HepG2 (cell line): ENCODE data around the gene C3orf22. TPM values are rescaled to one million over a fixed set of nuclear protein-coding genes. Genes with fewer than 3 reads are reported as not detected.

Experiments
- ARID5B ChIP-seq: IDR thresholded peaks from 2 replicates; pipeline ENCODE4 v1.4.0; 2020; ENCODE audit warnings: mild to moderate bottlenecking, missing genetic modification reagents
- BRD4 ChIP-seq: sonication (generic); formaldehyde crosslinking; IDR thresholded peaks from 2 replicates; pipeline ENCODE4 v1.4.0; 2020; ENCODE audit warnings: missing genetic modification reagents
- CREBL2 ChIP-seq: sonication (generic); formaldehyde crosslinking; IDR thresholded peaks from 2 replicates; pipeline ENCODE4 v1.8.1; 2023; ENCODE audit warnings: missing genetic modification reagents, mild to moderate bottlenecking, borderline replicate concordance
- FOSL2 ChIP-seq: sonication (generic); formaldehyde crosslinking; IDR thresholded peaks from 2 replicates; pipeline ENCODE4 v1.4.0; 2020; ENCODE audit warnings: missing genetic modification reagents
- HDAC6 ChIP-seq: fragments of 200-600 bp; sonication (generic); IDR thresholded peaks from 2 replicates; pipeline ENCODE4 v1.7.0; 2017; ENCODE audit warnings: mild to moderate bottlenecking, antibody characterized with exemption, low read length, low read depth
- MEF2D ChIP-seq: sonication (generic); formaldehyde crosslinking; IDR thresholded peaks from 2 replicates; pipeline ENCODE4 v1.5.1; 2020; ENCODE audit warnings: mild to moderate bottlenecking, missing genetic modification reagents
- NR2F1 ChIP-seq, 2 experiments: fragments of 450-650 bp in 1 of 2; formaldehyde crosslinking in 1 of 2; IDR thresholded peaks; 2 replicates each; pipeline versions ENCODE4 v1.5.0 to v1.6.1; 2016 to 2020; ENCODE audit warnings: mild to moderate bottlenecking in 1 of 2, missing compliant biosample characterization in 1 of 2, missing genetic modification reagents in 1 of 2, moderate library complexity in 1 of 2
- RXRB ChIP-seq: IDR thresholded peaks from 2 replicates; pipeline ENCODE4 v1.6.1; 2016; ENCODE audit warnings: borderline replicate concordance, missing genetic modification reagents, missing compliant biosample characterization
- SRY ChIP-seq: sonication (generic); formaldehyde crosslinking; IDR thresholded peaks from 2 replicates; pipeline ENCODE4 v1.8.0; 2022; ENCODE audit warnings: mild to moderate bottlenecking, missing genetic modification reagents
- SYNCRIP ChIP-seq: fragments of 200-400 bp; formaldehyde crosslinking; IDR thresholded peaks from 2 replicates; pipeline ENCODE4 v1.6.1; 2018; ENCODE audit warnings: mild to moderate bottlenecking, low read depth, low read length; ENCODE audit not compliant: insufficient read depth
- TERF1 ChIP-seq: sonication (generic); formaldehyde crosslinking; IDR thresholded peaks from 2 replicates; pipeline ENCODE4 v1.8.0; 2022; ENCODE audit warnings: mild to moderate bottlenecking, missing genetic modification reagents, moderate library complexity
- ZFP37 ChIP-seq: sonication (generic); formaldehyde crosslinking; IDR thresholded peaks from 2 replicates; pipeline ENCODE4 v1.4.0; 2020; ENCODE audit warnings: missing genetic modification reagents, borderline replicate concordance
- ZNF280B ChIP-seq: sonication (generic); formaldehyde crosslinking; IDR thresholded peaks from 2 replicates; pipeline ENCODE4 v1.5.0; 2020; ENCODE audit warnings: missing genetic modification reagents, mild to moderate bottlenecking, borderline replicate concordance
- ZNF337 ChIP-seq: sonication (generic); formaldehyde crosslinking; IDR thresholded peaks from 2 replicates; pipeline ENCODE4 v1.5.1; 2020; ENCODE audit warnings: missing genetic modification reagents, low read depth, mild to moderate bottlenecking, borderline replicate concordance
- ZNF343 ChIP-seq: sonication (generic); formaldehyde crosslinking; IDR thresholded peaks from 2 replicates; pipeline ENCODE4 v1.4.0; 2020; ENCODE audit warnings: mild to moderate bottlenecking, missing genetic modification reagents
- ZNF550 ChIP-seq: sonication (generic); formaldehyde crosslinking; IDR thresholded peaks from 2 replicates; pipeline ENCODE4 v1.4.0; 2020; ENCODE audit warnings: mild to moderate bottlenecking, missing genetic modification reagents, borderline replicate concordance
- ZNF605 ChIP-seq: sonication (generic); formaldehyde crosslinking; IDR thresholded peaks from 2 replicates; pipeline ENCODE4 v1.8.0; 2022; ENCODE audit warnings: mild to moderate bottlenecking, missing genetic modification reagents
- ZNF687 ChIP-seq: sonication (generic); formaldehyde crosslinking; IDR thresholded peaks from 2 replicates; pipeline ENCODE4 v1.5.1; 2020; ENCODE audit warnings: mild to moderate bottlenecking, missing genetic modification reagents, moderate library complexity
- ZSCAN31 ChIP-seq: sonication (generic); formaldehyde crosslinking; IDR thresholded peaks from 2 replicates; pipeline ENCODE4 v1.5.0; 2020; ENCODE audit warnings: low read depth, mild to moderate bottlenecking, missing genetic modification reagents
- polyA plus RNA-seq, 8 experiments: library from polyadenylated mRNA; depleted of rRNA in 3 of 8; stranded (reverse) in 7 of 8; unstranded in 1 of 8; fragments of >200 nt; fragmentation: Illumina TruSeq in 4 of 8; extraction: Trizol in 4 of 8; gene quantifications; 2 replicates each; pipeline versions ENCODE4 v1.2.1 to v1.2.3, GENCODE V29; 2011 to 2016; ENCODE audit warnings: low read depth in 4 of 8, missing spikeins in 1 of 8, mixed read lengths in 1 of 8; ENCODE audit not compliant: insufficient read depth in 1 of 8
- total RNA-seq, 5 experiments: library from RNA; depleted of rRNA; stranded (reverse); fragments of >200 nt; fragmentation: Illumina TruSeq; extraction: Trizol; gene quantifications; 2 replicates each; pipeline ENCODE4 v1.2.3, GENCODE V29; 2016; ENCODE audit warnings: low read depth in 1 of 5

Gene C3orf22
- total and polyA plus RNA-seq, 2 of the 13 experiments (the other 11 are each of a cell fraction or from before 2014, with no cell fraction given), result not detected

- TF ChIP-seq ZNF280B (CRISPR knock-in tag), result no peak
- TF ChIP-seq ZNF687 (CRISPR knock-in tag), result peak; percentile 43
- no peak for TF ChIP-seq ZNF343 (CRISPR knock-in tag)
- no peak for TF ChIP-seq ZNF550 (CRISPR knock-in tag)
- no peak for TF ChIP-seq HDAC6
- 0 out of 2 replicates have a peak, but pooled peaks have one; percentile 9 for TF ChIP-seq RXRB (CRISPR knock-in tag)
- TF ChIP-seq MEF2D (CRISPR knock-in tag), result no peak
- no peak for TF ChIP-seq ZFP37 (CRISPR knock-in tag)
- TF ChIP-seq CREBL2 (CRISPR knock-in tag), result no peak
- 0 out of 2 replicates have a peak, but pooled peaks have one; percentile 26 for TF ChIP-seq ZNF605 (CRISPR knock-in tag)
- TF ChIP-seq SYNCRIP, result no peak
- TF ChIP-seq SRY, result no peak
- TF ChIP-seq BRD4 (CRISPR knock-in tag), result no peak
- no peak for TF ChIP-seq FOSL2 (CRISPR knock-in tag)
- peak; percentile 51 for TF ChIP-seq ARID5B (CRISPR knock-in tag)
- peak; percentile 10 to 58; a peak in 2 of 4 replicates for TF ChIP-seq NR2F1 (CRISPR knock-in tag; IDR thresholded peaks at IDR 0.05)
- no peak for TF ChIP-seq ZSCAN31 (CRISPR knock-in tag)
- no peak for TF ChIP-seq TERF1 (CRISPR knock-in tag)
- no peak for TF ChIP-seq ZNF337 (CRISPR knock-in tag)
Measured at GRCh38 chr3:126518779-126519177, 40.0 kb downstream of the C3orf22 start (continued).
